Motor neuron (in vitro differentiated cells): Measurements from ENCODE around the gene AKR1C2. TPM values are rescaled to one million over a fixed set of nuclear protein-coding genes. Genes with fewer than 3 reads are reported as not detected.
A peak's percentile ranks its signal among the peaks of the same experiment; 100 is the strongest.
"Not testable (repeated sequence)": the region's sequence is repeated elsewhere in the genome, so short reads cannot be mapped to it uniquely, and the experiment has no call there.

ENCODE experiments used
- ATAC-seq, 8 experiments: fragments of 200-7000 bp; cut with Tn5 transposase; replicated peaks in 6 of 8; 2 replicates each; pipeline ENCODE4 v1.8.0; 2021; ENCODE audit warnings: mild to moderate bottlenecking in 8 of 8, moderate library complexity in 8 of 8
- H3K27ac ChIP-seq, 2 donors: fragments of 250-450 bp; sonication (Bioruptor Pico); 2 replicates each; pipeline ENCODE4 v1.9.0; 2021; ENCODE audit warnings: antibody characterized with exemption in 2 of 2, mild to moderate bottlenecking in 2 of 2, moderate library complexity in 1 of 2
- H3K4me1 ChIP-seq, 2 donors: fragments of 250-450 bp; sonication (Bioruptor Pico); replicated peaks in 1 of 2; 2 replicates each; pipeline ENCODE4 v1.6.1; 2021; ENCODE audit warnings: antibody characterized with exemption in 2 of 2, mild to moderate bottlenecking in 2 of 2, moderate library complexity in 1 of 2
- H3K4me3 ChIP-seq, 5 donors: fragments of 250-450 bp; sonication (Bioruptor Pico); 2 replicates each; pipeline ENCODE4 v1.9.0; 2021; ENCODE audit warnings: antibody characterized with exemption in 5 of 5, mild to moderate bottlenecking in 5 of 5, moderate library complexity in 4 of 5
- WGBS, 10 experiments: fragments of 450-650 bp; shearing (Covaris generic); methylation state at CpG; one replicate each; pipeline ENCODE4 v1.0.0; 2022; 5-methylcytosine and 5-hydroxymethylcytosine counted together
- in situ Hi-C, 9 experiments: fragments of 400-800 bp; cut with MboI; loops; one replicate each; pipeline ENCODE4 v1.15.0; 2021; ENCODE audit warnings: low sequenced_read_pairs in 9 of 9, low pct_unique_long_range_greater_than_20kb in 2 of 9; ENCODE audit not compliant: unreplicated experiment in 9 of 9
- total RNA-seq, 8 experiments: library from RNA; unstranded; fragments of 300-600 nt; gene quantifications; 2 replicates each; pipeline versions ENCODE4 v1.2.3 to v1.2.4, GENCODE V29; 2022

Gene AKR1C2
- total RNA-seq = 10 to 100 TPM in 6 of 8 experiments, 1 to 10 TPM in 2; 2.5 to 62.5 (median 40.5) TPM

- Histone ChIP-seq H3K4me1 (peaks cover 3 to 13% of the 10 kb centered on the region in 2 donors), H3K4me3 (peak within 1 kb of the TSS; percentile 15 to 50 (median 36))
- peak; percentile 99 to 100 (median 100) for ATAC-seq
- H3K27ac ChIP-seq, in situ Hi-C loops: not testable (repeated sequence)
- no CpG with 5 or more reads among the region's 10 CpGs for WGBS, 10 experiments
Measured at GRCh38 chr10:5003127-5004029, at the start of gene AKR1C2. Gene AKR1C2 (minus strand): TSS chr10:5003857. CDS start chr10:5003835, 22 bp downstream.

- H3K4me3 ChIP-seq, ATAC-seq, H3K27ac ChIP-seq, H3K4me1 ChIP-seq, in situ Hi-C loops: not testable (repeated sequence)
- 80 to 100% methylated on average over 1 to 3 of the region's 16 CpGs; no CpG with 5 or more reads in 8 of the 10 experiments for WGBS, 10 experiments
Measured at GRCh38 chr10:5052951-5053500, 49.4 kb upstream of the AKR1C2 start.

DNA sequence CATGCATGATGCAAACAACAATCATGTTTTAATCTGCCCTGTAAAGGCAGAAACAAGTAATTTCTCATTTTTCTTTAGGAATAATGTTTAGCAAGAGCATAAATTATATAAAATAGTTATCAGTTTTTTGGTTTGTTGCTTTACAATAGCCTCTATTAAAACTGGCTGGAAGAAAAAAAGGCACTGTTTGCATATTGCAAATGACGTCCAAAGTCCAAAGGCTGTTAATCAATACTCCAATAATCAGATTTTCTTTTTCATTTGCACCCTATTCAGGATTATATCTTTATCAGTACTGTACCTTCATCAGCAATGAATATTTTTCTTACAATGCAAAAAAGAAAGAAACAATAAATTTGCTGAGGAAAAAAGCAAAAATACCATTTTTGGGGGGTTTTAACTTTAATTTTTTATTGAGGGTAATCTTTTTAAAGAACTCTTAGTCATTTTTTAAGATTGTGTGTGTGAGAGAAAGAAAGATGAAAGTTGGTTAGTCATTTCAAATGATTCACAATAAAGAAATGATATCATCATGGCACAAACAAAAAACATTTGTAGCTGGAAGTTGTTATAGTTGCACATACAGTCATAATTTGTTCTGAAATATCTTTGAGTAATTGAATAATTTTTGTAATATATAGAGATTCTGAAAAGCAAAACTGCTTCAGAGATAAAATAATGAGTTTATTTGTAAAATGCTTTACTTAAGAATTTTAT is 44.4 kb upstream of the AKR1C2 start:
- WGBS, 10 experiments = 11 to 100% (median 88%) methylated on average over 1 of the region's 1 CpG; no CpG with 5 or more reads in 2 of the 10 experiments
- H3K4me3 ChIP-seq = no peak overlapping the region
- H3K27ac ChIP-seq = no peak overlapping the region
- in situ Hi-C loops = no loop called here
- ATAC-seq = no peak
- no peaks in the 10 kb centered on the region for H3K4me1 ChIP-seq

- WGBS, 10 experiments = 66 to 100% (median 88%) methylated on average over 1 to 5 of the region's 5 CpGs; no CpG with 5 or more reads in 1 of the 10 experiments
- ATAC-seq, H3K27ac ChIP-seq, in situ Hi-C loops, H3K4me3 ChIP-seq, H3K4me1 ChIP-seq: not testable (repeated sequence)
Measured at GRCh38 chr10:5047055-5047454, 43.4 kb upstream of the AKR1C2 start.

GRCh38 chr10:5046410-5046809 is 42.8 kb upstream of the AKR1C2 start:
- in situ Hi-C loops = no loop called here
- Histone ChIP-seq H3K4me1 (no peaks in the 10 kb centered on the region), H3K4me3 (no peak overlapping the region), H3K27ac (no peak overlapping the region)
- WGBS, 10 experiments = 63 to 100% (median 87%) methylated on average over 1 to 6 of the region's 6 CpGs
- no peak for ATAC-seq

GRCh38 chr10:5045095-5045494 is 41.4 kb upstream of the AKR1C2 start:
- 90 to 100% (median 99%) methylated on average over 1 to 7 of the region's 9 CpGs; no CpG with 5 or more reads in 2 of the 10 experiments for WGBS, 10 experiments
- in situ Hi-C loops = no loop called here
- Histone ChIP-seq H3K4me1 (no peaks in the 10 kb centered on the region), H3K27ac (no peak overlapping the region), H3K4me3 (no peak overlapping the region)
- no peak for ATAC-seq

- 63 to 100% (median 100%) methylated on average over 1 of the region's 1 CpG; no CpG with 5 or more reads in 6 of the 10 experiments for WGBS, 10 experiments
- no peaks in the 10 kb centered on the region for H3K4me1 ChIP-seq
- in situ Hi-C loops = no loop called here
- H3K4me3 ChIP-seq = no peak overlapping the region
- ATAC-seq = no peak
- H3K27ac ChIP-seq = no peak overlapping the region
Measured at GRCh38 chr10:5043716-5044115, 40.1 kb upstream of the AKR1C2 start.

DNA sequence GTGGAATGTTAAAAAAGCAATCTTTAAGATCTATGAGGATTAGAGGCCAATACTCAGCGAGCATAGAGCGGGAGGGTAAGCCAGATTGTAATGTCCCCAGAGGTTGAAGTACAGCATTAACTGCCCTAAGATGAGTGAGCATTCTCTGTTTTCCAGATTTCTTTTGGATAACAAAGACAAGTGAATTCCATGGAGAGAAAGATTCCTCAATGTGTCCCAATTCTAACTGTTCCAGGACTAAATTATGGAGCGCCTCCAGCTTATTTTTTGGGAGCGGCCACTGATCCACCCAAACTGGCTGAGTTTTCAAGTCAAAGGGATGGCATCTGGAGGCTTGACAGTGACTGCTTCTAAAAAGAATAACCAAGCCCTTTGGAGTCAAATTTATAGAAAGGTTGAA is 39.3 kb upstream of the AKR1C2 start:
- Histone ChIP-seq H3K4me1 (no peaks in the 10 kb centered on the region), H3K27ac (no peak overlapping the region), H3K4me3 (no peak overlapping the region)
- ATAC-seq = no peak
- in situ Hi-C loops = no loop called here
- WGBS, 10 experiments = 8 to 100% (median 75%) methylated on average over 1 to 4 of the region's 4 CpGs; no CpG with 5 or more reads in 4 of the 10 experiments

DNA sequence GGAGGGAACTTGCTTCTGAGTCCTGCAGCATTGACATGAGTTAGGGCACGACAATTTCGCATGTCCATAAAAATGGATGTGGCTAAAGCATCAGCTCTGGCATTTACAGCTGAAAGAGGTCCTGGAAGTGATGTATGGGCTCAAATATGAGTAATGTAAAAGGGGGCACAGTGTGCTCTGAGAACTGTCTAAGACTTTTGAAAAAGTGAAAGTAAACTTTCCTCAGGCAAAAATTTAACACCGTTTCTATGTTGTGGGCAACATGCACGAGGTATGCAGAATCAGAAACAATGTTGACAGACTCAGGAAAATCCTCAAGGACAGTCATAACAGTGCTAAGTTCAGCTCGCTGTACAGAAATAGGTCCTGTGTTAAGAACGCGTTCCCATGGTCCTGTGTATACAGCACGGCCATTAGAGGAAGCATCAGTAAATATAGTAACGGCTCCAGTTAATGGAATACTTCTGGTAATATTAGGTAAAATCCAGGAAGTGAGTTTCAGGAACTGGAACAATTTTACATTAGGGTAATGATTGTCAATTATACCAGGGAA is 37.9 kb upstream of the AKR1C2 start:
- Histone ChIP-seq H3K4me1 (no peaks in the 10 kb centered on the region), H3K27ac (no peak overlapping the region), H3K4me3 (no peak overlapping the region)
- ATAC-seq = no peak
- WGBS, 10 experiments = 71 to 94% (median 88%) methylated on average over 2 to 9 of the region's 9 CpGs
- in situ Hi-C loops = no loop called here

GRCh38 chr10:5040781-5041470 is 37.3 kb upstream of the AKR1C2 start:
- in situ Hi-C loops = no loop called here
- H3K4me1 ChIP-seq = no peaks in the 10 kb centered on the region
- ATAC-seq = no peak
- no peak overlapping the region for H3K4me3 ChIP-seq
- 33 to 96% (median 81%) methylated on average over 2 to 8 of the region's 8 CpGs for WGBS, 10 experiments
- H3K27ac ChIP-seq = no peak overlapping the region

- no peak for ATAC-seq
- WGBS, 10 experiments = 68 to 93% (median 91%) methylated on average over 3 to 9 of the region's 10 CpGs; no CpG with 5 or more reads in 1 of the 10 experiments
- Histone ChIP-seq H3K4me3 (no peak overlapping the region), H3K27ac (no peak overlapping the region), H3K4me1 (no peaks in the 10 kb centered on the region)
- in situ Hi-C loops = no loop called here
Measured at GRCh38 chr10:5040010-5040673, 36.5 kb upstream of the AKR1C2 start.

GRCh38 chr10:5038733-5039132 is 35.1 kb upstream of the AKR1C2 start:
- Histone ChIP-seq H3K4me1 (no peaks in the 10 kb centered on the region), H3K27ac (no peak overlapping the region), H3K4me3 (no peak overlapping the region)
- in situ Hi-C loops = no loop called here
- ATAC-seq = no peak
